OCI-LY1 (cell line): Measurements from ENCODE around the gene S100PBP.

Experiments
- H2AFZ ChIP-seq: fragments of 200-600 bp; sonication (generic), shearing (Covaris generic); 2 replicates; pipeline ENCODE4 v1.6.0; 2014; ENCODE audit warnings: antibody characterized with exemption, mild to moderate bottlenecking, low read length
- H3F3A ChIP-seq: fragments of 200-600 bp; sonication (generic), shearing (Covaris generic); 2 replicates; pipeline ENCODE4 v1.6.0; 2014; ENCODE audit warnings: mild to moderate bottlenecking, antibody characterized with exemption, low read length, moderate library complexity; ENCODE audit not compliant: insufficient read depth
- H3K27ac ChIP-seq: fragments of 200-600 bp; sonication (generic); 2 replicates; pipeline ENCODE4 v1.5.1; 2014; ENCODE audit warnings: low read length, mixed run types, mild to moderate bottlenecking, low read depth; ENCODE audit not compliant: poor library complexity, severe bottlenecking
- H3K27me3 ChIP-seq: fragments of 200-600 bp; sonication (generic); 2 replicates; pipeline ENCODE4 v1.6.0; 2014; ENCODE audit warnings: antibody characterized with exemption, mild to moderate bottlenecking, low read length, moderate library complexity; ENCODE audit not compliant: insufficient read depth
- H3K36me3 ChIP-seq: fragments of 200-600 bp; sonication (generic); 2 replicates; pipeline ENCODE4 v1.6.1; 2014; ENCODE audit warnings: mild to moderate bottlenecking, antibody characterized with exemption, low read length, moderate library complexity, mixed read lengths; ENCODE audit not compliant: insufficient read depth
- H3K4me1 ChIP-seq: fragments of 200-600 bp; sonication (generic); 2 replicates; pipeline ENCODE4 v1.5.1; 2014; ENCODE audit warnings: mild to moderate bottlenecking, low read length, moderate library complexity; ENCODE audit not compliant: insufficient read depth, severe bottlenecking
- H3K4me2 ChIP-seq: fragments of 200-600 bp; sonication (generic), shearing (Covaris generic); 2 replicates; pipeline ENCODE4 v1.6.1; 2014; ENCODE audit warnings: low read length
- H3K4me3 ChIP-seq: fragments of 200-600 bp; sonication (generic); 2 replicates; pipeline ENCODE4 v1.5.1; 2014; ENCODE audit warnings: low read length, low read depth, mild to moderate bottlenecking, mixed read lengths; ENCODE audit not compliant: poor library complexity, severe bottlenecking
- H3K79me2 ChIP-seq: fragments of 200-600 bp; shearing (Covaris generic); 2 replicates; pipeline ENCODE4 v1.6.1; 2016; ENCODE audit warnings: mixed run types, low read length, mixed read lengths; ENCODE audit not compliant: insufficient read depth
- H3K9ac ChIP-seq: fragments of 200-600 bp; sonication (generic), shearing (Covaris generic); 2 replicates; pipeline ENCODE4 v1.6.1; 2014; ENCODE audit warnings: mild to moderate bottlenecking, low read length, mixed read lengths
- H3K9me2 ChIP-seq: fragments of 200-600 bp; sonication (generic), shearing (Covaris generic); 2 replicates; pipeline ENCODE4 v1.6.1; 2014; ENCODE audit warnings: low read depth, mild to moderate bottlenecking, low read length, mixed read lengths
- H3K9me3 ChIP-seq: fragments of 200-600 bp; shearing (Covaris generic); 2 replicates; pipeline ENCODE4 v1.6.1; 2014; ENCODE audit warnings: low read length, mixed read lengths
- H4K20me1 ChIP-seq: fragments of 200-600 bp; sonication (generic), shearing (Covaris generic); 2 replicates; pipeline ENCODE4 v1.6.0; 2016; ENCODE audit warnings: mild to moderate bottlenecking, low read length; ENCODE audit not compliant: insufficient read depth
- CTCF ChIP-seq: fragments of 200-600 bp; sonication (generic), shearing (Covaris generic); IDR thresholded peaks from 2 replicates; pipeline ENCODE4 v1.5.1; 2017; ENCODE audit warnings: mild to moderate bottlenecking, antibody characterized with exemption, low read length, moderate library complexity, mixed read lengths
- EZH2 ChIP-seq: fragments of 200-600 bp; sonication (generic), shearing (Covaris generic); IDR thresholded peaks from 2 replicates; pipeline ENCODE4 v1.8.0; 2017; ENCODE audit warnings: borderline replicate concordance, mixed run types, mild to moderate bottlenecking, antibody characterized with exemption, low read length, moderate library complexity, mixed read lengths

S100PBP gene

GRCh38 chr1:32900956-32901822 lies 83.7 kb downstream of the S100PBP start, which contains the start of gene TMEM54:
Gene TMEM54, minus strand, starts transcription at chr1:32901389. Its CDS starts 151 bp downstream, at chr1:32901238.
- H3K9me3 ChIP-seq, result no peaks in the 10 kb centered on the region
- H4K20me1 ChIP-seq, result no peaks in the 10 kb centered on the region
- TF ChIP-seq EZH2 (no peak), CTCF (no peak)
- no peaks in the 10 kb centered on the region for H3F3A ChIP-seq
- H3K27ac ChIP-seq, result no peak within 1 kb of the TSS
- H3K4me1 ChIP-seq, result peaks cover 3% of the 10 kb centered on the region
- no peaks in the 10 kb centered on the region for H3K79me2 ChIP-seq
- H3K4me3 ChIP-seq, result peak within 1 kb of the TSS; percentile 53
- H3K36me3 ChIP-seq, result no peaks in the 10 kb centered on the region
- no peak within 1 kb of the TSS; the same call in 1 of the 2 replicates for H3K9ac ChIP-seq
- H3K9me2 ChIP-seq, result no peaks in the 10 kb centered on the region
- H3K4me2 ChIP-seq, result peak within 1 kb of the TSS; percentile 66
- H2AFZ ChIP-seq, result no peak within 1 kb of the TSS
- H3K27me3 ChIP-seq, result peaks cover 14% of the 10 kb centered on the region

DNA sequence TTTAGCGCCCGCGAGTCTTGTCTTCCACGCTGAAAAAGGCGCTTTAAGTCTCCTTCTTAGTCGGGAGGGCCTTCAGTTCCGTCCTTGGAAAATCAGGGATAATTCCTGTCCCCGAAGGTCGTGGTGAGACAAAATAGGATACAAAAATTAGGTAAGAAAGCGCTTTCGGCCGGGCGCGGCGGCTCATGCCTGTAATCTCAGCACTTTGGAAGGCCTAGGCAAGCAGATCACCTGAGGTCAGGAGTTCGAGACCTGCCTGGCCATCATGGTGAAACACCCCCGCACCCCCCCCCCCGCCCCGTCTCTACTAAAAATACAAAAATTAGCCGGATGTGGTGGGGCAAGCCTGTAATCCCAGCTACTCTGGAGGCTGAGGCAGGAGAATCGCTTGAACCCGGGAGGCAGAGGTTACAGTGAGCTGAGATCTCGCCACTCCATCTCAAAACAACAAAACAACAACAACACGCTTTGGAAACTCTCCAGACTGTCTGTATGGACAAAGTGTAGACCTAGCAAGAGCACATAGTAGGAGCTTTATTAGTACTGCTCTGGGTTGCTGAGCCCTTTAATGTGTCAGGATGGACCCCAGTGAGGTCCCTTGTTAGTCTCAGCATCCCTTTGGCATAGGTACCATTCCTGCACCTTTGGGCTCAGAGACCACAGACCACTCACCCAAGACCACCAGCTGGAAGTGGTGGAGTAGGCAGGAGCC lies 84.5 kb downstream of the S100PBP start:
- H3K9me2 ChIP-seq, result no peaks in the 10 kb centered on the region
- peaks cover 14% of the 10 kb centered on the region for H3K27me3 ChIP-seq
- H3K79me2 ChIP-seq, result no peaks in the 10 kb centered on the region
- no peaks in the 10 kb centered on the region for H3K9me3 ChIP-seq
- no peaks in the 10 kb centered on the region for H3K36me3 ChIP-seq
- H2AFZ ChIP-seq, result no peak overlapping the region
- peak overlapping the region; percentile 43 for H3K4me3 ChIP-seq
- H3K9ac ChIP-seq, result no peak overlapping the region; the same call in 1 of the 2 replicates
- no peak for TF ChIP-seq CTCF
- TF ChIP-seq EZH2, result no peak
- no peaks in the 10 kb centered on the region for H3F3A ChIP-seq
- H4K20me1 ChIP-seq, result no peaks in the 10 kb centered on the region
- H3K4me1 ChIP-seq, result peaks cover 3% of the 10 kb centered on the region
- peak overlapping the region; percentile 43 for H3K4me2 ChIP-seq
- no peak overlapping the region for H3K27ac ChIP-seq

GRCh38 chr1:32902535-32902920 lies 85.1 kb downstream of the S100PBP start:
- Histone ChIP-seq H3K4me1 (peaks cover 3% of the 10 kb centered on the region), H3K27me3 (peaks cover 14% of the 10 kb centered on the region), H4K20me1 (no peaks in the 10 kb centered on the region), H3F3A (no peaks in the 10 kb centered on the region), H3K36me3 (no peaks in the 10 kb centered on the region), H3K4me2 (no peak overlapping the region), H3K9me2 (no peaks in the 10 kb centered on the region), H3K9me3 (no peaks in the 10 kb centered on the region), H3K9ac (no peak overlapping the region), H3K27ac (no peak overlapping the region), H3K4me3 (no peak overlapping the region), H3K79me2 (no peaks in the 10 kb centered on the region), H2AFZ (no peak overlapping the region)
- TF ChIP-seq CTCF (no peak), EZH2 (no peak)
